Omental fat pad (tissue), 4 donors: Measurements from ENCODE around the gene NAV2. TPM values are rescaled to one million over a fixed set of nuclear protein-coding genes. Genes with fewer than 3 reads are reported as not detected.

ENCODE experiments used
- ATAC-seq: fragments of 150-250 bp; one replicate; pipeline ENCODE4 v1.9.1; 2016; ENCODE audit warnings: mild to moderate bottlenecking, moderate library complexity; ENCODE audit not compliant: low FRiP score
- DNase-seq: peaks from one replicate; pipeline ENCODE4 v3.0.0-alpha.2; 2019; ENCODE audit warnings: low spot score
- CTCF ChIP-seq, 3 donors: fragments of 450-650 bp; IDR thresholded peaks; one replicate each; pipeline ENCODE4 v1.5.1; 2016 to 2017; ENCODE audit warnings: antibody characterized with exemption in 3 of 3, mild to moderate bottlenecking in 3 of 3, moderate library complexity in 2 of 3
- total RNA-seq, 4 donors: library from RNA; depleted of rRNA; stranded (reverse); fragments of >200 nt; gene quantifications; one replicate each; pipeline ENCODE4 v1.1.0, GENCODE V29; 2016

The NAV2 gene
- total RNA-seq, 4 donors from 2014 or later = 6.3 to 41.6 (median 13.0) TPM

DNA sequence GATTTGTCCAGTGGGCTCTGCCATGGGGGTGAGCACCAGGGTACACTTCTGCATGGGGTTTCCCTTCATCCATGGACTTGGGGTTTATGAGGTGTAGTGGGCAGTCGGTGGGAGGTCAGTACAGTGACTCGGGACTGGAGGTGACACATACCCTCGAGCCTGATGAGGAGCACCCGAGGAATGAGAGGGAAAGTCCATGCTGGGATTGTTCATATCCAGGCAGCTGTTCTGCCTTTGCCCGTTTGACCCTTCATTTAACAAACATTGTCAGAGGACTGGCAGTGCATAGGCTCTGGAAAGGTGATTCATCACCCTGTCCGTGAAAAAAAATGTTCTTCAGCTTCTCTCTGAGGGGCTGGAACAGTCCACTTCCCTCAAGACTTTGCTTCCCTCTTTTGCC lies 2.7 kb downstream of the NAV2 start:
- DNase-seq (no peak), ATAC-seq (peak; percentile 47)
- TF ChIP-seq CTCF (IDR thresholded peaks at IDR 0.05) = no peak

- no peak for ATAC-seq
- TF ChIP-seq CTCF (IDR thresholded peaks at IDR 0.05) = no peak
- no peak for DNase-seq
These were observed 5.4 kb downstream of the NAV2 start for GRCh38 chr11:19718051-19718450.

DNA sequence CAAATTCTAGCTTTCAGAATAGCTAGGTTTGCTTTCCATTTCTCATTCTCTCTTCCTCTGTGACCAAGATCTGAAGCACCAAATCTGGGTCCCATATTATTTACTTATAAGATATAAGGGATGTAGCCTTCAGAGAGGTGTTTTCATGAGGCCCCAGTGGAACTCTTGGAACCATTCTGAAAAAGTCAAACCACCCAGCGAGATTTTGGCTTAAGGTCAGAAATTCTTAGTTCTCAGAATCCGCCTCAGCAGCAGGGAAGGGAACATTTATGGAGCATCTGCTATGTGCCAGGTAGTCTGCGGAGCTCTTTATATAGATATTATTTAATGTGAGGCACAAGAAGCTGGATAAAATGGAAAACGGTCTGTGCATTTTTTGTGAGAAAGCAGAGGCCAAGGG lies 6.3 kb downstream of the NAV2 start:
- DNase-seq (no peak), ATAC-seq (no peak)
- no peak for TF ChIP-seq CTCF (IDR thresholded peaks at IDR 0.05)

GRCh38 chr11:19719960-19720359 lies 7.3 kb downstream of the NAV2 start:
- ATAC-seq = no peak
- no peak for TF ChIP-seq CTCF (IDR thresholded peaks at IDR 0.05)
- no peak for DNase-seq

- ATAC-seq = no peak
- no peak for DNase-seq
- no peak for TF ChIP-seq CTCF (IDR thresholded peaks at IDR 0.05)
These were observed 8.5 kb downstream of the NAV2 start for GRCh38 chr11:19721176-19721575.

GRCh38 chr11:19722702-19723101 lies 10.1 kb downstream of the NAV2 start:
- DNase-seq (no peak), ATAC-seq (no peak)
- TF ChIP-seq CTCF (IDR thresholded peaks at IDR 0.05) = no peak

GRCh38 chr11:19723572-19724342 lies 11.1 kb downstream of the NAV2 start:
- ATAC-seq (peak; percentile 26), DNase-seq (no peak)
- no peak for TF ChIP-seq CTCF (IDR thresholded peaks at IDR 0.05)
